ENCODE data around the gene ENOX1. TPM values are rescaled to one million over a fixed set of nuclear protein-coding genes. Genes with fewer than 3 reads are reported as not detected.

Gene ENOX1
- total RNA-seq, 1 donor from 2014 or later, result 0.79 TPM

- DNase-seq (ENCODE audit: low read depth), result peak; percentile 86
- peak; percentile 91 for FAIRE-seq
These were observed 478.8 kb downstream of the ENOX1 start for GRCh38 chr13:43307921-43308433.

DNA sequence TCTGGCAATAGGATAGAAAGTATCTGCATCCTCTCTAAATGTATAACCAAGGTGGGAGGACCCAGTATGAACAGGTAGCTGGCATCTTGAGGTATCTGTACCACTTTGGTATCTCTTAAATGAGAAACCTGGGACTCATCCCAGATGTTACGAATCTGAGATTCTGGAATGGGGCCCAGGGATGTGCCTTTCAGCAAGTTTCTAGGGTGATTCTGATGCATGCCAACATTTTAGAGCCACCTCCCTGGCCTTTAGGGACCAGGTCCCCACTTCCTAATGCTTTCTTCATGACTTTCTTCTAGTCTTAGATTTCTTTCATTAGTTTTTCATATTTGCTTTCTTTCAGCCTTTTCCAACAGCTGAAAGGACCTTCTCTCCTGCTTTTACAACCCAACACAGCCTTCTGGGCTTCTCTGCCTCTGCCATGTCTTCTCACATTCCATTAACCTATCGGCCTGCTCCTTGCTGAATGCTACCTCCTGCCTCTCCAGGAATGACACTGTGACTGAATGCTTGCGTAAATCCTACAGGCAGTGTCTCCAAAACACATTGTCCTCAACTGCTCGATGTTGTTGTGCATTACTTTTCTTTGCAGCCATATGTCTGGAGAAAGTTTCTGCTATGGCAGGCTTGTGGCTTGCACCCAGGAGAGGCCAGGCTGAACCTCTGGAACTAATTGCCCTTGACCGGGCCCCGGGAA is 479.4 kb downstream of the ENOX1 start:
- TF ChIP-seq CTCF (IDR thresholded peaks at IDR 0.05; ENCODE audit: insufficient read depth, low read length, severe bottlenecking), result no peak
- FAIRE-seq, result no peak
- no peak for DNase-seq (ENCODE audit: low read depth)

More at GRCh38 chr13:43307921-43308433, 478.8 kb downstream of the ENOX1 start:
- TF ChIP-seq CTCF (IDR thresholded peaks at IDR 0.05; ENCODE audit: insufficient read depth, low read length, severe bottlenecking), result no peak
- Histone ChIP-seq H3K4me3 (ENCODE audit: low read depth, low read length) (no peak overlapping the region), H3K27me3 (ENCODE audit: control insufficient read depth, insufficient read depth, low read length) (no peaks in the 10 kb centered on the region), H3K36me3 (ENCODE audit: control insufficient read depth, insufficient read depth, low read length) (no peaks in the 10 kb centered on the region)

DNA sequence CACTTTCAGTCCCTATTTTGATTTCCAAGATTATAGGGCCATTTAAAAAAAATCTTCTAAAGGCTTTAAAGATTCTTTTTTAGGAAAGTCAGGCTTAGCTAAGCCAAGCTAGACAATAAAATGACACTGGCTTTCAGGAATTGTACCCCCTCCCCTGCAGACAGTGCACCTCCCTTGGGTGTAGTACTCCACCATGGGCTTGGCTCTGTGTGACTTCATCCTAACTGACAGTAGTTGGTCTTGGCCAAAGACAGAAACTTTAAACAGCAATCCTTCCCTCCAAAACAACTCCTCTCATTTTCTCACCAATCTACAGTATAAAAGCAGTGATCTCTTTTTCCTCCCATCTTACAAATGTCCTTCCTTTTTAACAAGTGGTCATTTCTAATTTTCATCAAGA is 480.4 kb downstream of the ENOX1 start:
- no peaks in the 10 kb centered on the region for H3K36me3 ChIP-seq (ENCODE audit: control insufficient read depth, insufficient read depth, low read length)
- DNase-seq (ENCODE audit: low read depth), result no peak
- no peaks in the 10 kb centered on the region for H3K27me3 ChIP-seq (ENCODE audit: control insufficient read depth, insufficient read depth, low read length)
- H3K4me3 ChIP-seq (ENCODE audit: low read depth, low read length), result no peak overlapping the region
- no peak for TF ChIP-seq CTCF (IDR thresholded peaks at IDR 0.05; ENCODE audit: insufficient read depth, low read length, severe bottlenecking)
- FAIRE-seq, result no peak

More for the DNA sequence above, 479.4 kb downstream of the ENOX1 start:
- Histone ChIP-seq H3K4me3 (ENCODE audit: low read depth, low read length) (no peak overlapping the region), H3K27me3 (ENCODE audit: control insufficient read depth, insufficient read depth, low read length) (no peaks in the 10 kb centered on the region), H3K36me3 (ENCODE audit: control insufficient read depth, insufficient read depth, low read length) (no peaks in the 10 kb centered on the region)

DNA sequence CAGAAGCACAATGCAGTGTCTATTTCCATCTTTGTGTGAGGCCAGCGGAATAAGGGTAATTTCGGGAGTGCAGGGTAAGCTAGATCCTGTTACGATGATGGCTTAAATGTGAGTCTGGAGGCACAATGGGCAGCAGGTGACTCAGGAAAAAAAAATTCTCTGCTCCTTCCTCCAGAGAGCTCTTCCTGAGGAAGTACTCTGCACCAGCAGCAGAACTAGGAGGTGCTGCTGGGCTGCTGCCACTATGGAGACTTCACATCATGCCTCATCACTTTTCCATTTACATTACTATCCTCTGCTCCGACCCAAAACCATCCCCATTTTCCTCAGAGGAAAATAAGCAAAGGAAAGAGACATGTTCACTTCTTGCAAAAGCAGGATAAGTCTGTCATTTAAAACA is 481.4 kb downstream of the ENOX1 start:
- DNase-seq (ENCODE audit: low read depth) (peak; percentile 71), FAIRE-seq (no peak)
- Histone ChIP-seq H3K36me3 (ENCODE audit: control insufficient read depth, insufficient read depth, low read length) (no peaks in the 10 kb centered on the region), H3K4me3 (ENCODE audit: low read depth, low read length) (no peak overlapping the region), H3K27me3 (ENCODE audit: control insufficient read depth, insufficient read depth, low read length) (no peaks in the 10 kb centered on the region)
- no peak for TF ChIP-seq CTCF (IDR thresholded peaks at IDR 0.05; ENCODE audit: insufficient read depth, low read length, severe bottlenecking)

GRCh38 chr13:43304945-43305344 is 481.8 kb downstream of the ENOX1 start:
- TF ChIP-seq CTCF (IDR thresholded peaks at IDR 0.05; ENCODE audit: insufficient read depth, low read length, severe bottlenecking), result peak; percentile 5
- DNase-seq (ENCODE audit: low read depth) (no peak), FAIRE-seq (no peak)
- H3K36me3 ChIP-seq (ENCODE audit: control insufficient read depth, insufficient read depth, low read length), result no peaks in the 10 kb centered on the region
- H3K4me3 ChIP-seq (ENCODE audit: low read depth, low read length), result no peak overlapping the region
- no peaks in the 10 kb centered on the region for H3K27me3 ChIP-seq (ENCODE audit: control insufficient read depth, insufficient read depth, low read length)

Measured in bronchial epithelial cell (primary cell).